C4-2B (cell line): ENCODE data around the gene DMAC2.

ENCODE experiments used
- CTCF ChIP-seq: fragments of 450-650 bp; conservative IDR thresholded peaks from 2 replicates; pipeline ENCODE4 v1.5.1; 2017; ENCODE audit warnings: mild to moderate bottlenecking
- ZFX ChIP-seq: fragments of 450-650 bp; IDR thresholded peaks from 2 replicates; pipeline ENCODE4 v1.6.1; 2017

DNA sequence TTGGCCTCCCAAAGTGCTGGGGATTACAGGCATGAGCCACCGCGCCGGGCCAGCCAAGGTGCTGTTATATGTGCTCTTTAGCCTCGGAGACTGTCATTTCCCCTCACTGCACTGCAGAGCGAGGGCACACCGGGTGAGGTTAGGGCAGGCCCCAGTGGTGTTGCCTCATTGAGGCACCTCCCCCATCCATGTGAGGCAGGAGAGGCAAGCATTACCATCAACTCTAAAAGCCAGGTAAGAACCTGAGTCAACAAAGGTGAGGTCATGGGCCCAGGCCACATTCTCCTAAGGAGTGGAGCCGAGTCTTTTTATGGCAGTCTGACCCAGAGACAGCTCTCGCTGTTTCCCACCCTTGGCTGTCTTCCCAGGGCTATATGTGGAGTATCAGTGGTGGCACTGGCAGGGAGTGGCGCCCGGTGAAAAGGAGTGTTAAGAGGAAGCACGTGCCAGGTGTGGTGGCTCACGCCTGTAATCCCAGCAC lies 23.5 kb downstream of the DMAC2 start:
- TF ChIP-seq CTCF (no peak), ZFX (no peak)
